ENCODE results near the gene CHST3. TPM values are rescaled to one million over a fixed set of nuclear protein-coding genes. Genes with fewer than 3 reads are reported as not detected.
A peak's percentile ranks its signal among the peaks of the same experiment; 100 is the strongest.
"Not testable (repeated sequence)": the region's sequence is repeated elsewhere in the genome, so short reads cannot be mapped to it uniquely, and the experiment has no call there.

The CHST3 gene, protein sequence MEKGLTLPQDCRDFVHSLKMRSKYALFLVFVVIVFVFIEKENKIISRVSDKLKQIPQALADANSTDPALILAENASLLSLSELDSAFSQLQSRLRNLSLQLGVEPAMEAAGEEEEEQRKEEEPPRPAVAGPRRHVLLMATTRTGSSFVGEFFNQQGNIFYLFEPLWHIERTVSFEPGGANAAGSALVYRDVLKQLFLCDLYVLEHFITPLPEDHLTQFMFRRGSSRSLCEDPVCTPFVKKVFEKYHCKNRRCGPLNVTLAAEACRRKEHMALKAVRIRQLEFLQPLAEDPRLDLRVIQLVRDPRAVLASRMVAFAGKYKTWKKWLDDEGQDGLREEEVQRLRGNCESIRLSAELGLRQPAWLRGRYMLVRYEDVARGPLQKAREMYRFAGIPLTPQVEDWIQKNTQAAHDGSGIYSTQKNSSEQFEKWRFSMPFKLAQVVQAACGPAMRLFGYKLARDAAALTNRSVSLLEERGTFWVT
- total RNA-seq, result under 1 TPM; 0.02 TPM

DNA sequence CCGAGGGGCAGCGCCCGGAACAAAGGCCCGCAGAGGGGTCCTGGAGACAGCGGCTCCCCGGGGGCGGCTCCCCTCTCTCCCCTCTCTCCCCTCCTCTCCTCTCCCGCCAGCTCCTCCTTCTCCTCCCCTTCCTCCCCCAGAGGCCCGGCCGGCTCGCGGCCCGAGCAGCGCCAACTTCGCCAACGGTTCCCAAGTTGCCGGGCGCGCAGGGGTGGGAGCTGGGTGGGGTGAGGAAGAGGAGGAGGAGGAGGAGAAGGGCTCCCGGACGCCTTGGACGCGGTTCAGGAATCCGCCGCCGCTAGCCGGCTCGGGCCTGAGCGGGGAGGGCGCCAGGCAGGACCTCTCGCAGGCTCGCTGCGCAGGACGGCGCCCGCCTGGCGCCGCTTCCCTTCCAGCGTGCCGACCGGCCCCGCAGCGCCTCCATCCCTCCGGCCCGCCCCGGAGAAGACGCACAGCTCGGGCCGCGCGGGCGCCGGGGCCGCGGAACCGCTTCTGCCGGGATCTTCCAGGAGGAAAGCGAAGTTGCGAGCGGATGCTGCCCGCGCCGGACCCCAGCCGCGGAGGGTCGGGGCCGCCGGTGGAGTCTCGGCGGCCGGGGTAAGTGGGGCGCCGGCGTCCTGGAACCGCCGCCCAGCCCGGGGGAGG lies at the start of gene CHST3:
Gene CHST3 (plus strand): TSS at position 298 of the 645 bp plus-strand sequence. CDS start 41,448 bp downstream, outside the sequence.
- DNase-seq, result no peak
- ChIA-PET CTCF (interaction anchor here (0.5 kb wide), 1 partner anchor 1884 kb away, joined by 3 read pairs; no protein-coding TSS in a partner anchor), POLR2A (interaction anchor here (0.8 kb wide), 1 partner anchor 43 kb away, joined by 3 read pairs; no protein-coding TSS in a partner anchor)
- Mint-ChIP-seq H3K9me3 (no peaks in the 10 kb centered on the region), H3K27me3 (peaks cover 57% of the 10 kb centered on the region), H3K27ac (no peak within 1 kb of the TSS), H3K36me3 (ENCODE audit: low read depth) (no peaks in the 10 kb centered on the region), H3K4me3 (peak within 1 kb of the TSS; percentile 58), H3K4me1 (peaks cover 7% of the 10 kb centered on the region)

DNA sequence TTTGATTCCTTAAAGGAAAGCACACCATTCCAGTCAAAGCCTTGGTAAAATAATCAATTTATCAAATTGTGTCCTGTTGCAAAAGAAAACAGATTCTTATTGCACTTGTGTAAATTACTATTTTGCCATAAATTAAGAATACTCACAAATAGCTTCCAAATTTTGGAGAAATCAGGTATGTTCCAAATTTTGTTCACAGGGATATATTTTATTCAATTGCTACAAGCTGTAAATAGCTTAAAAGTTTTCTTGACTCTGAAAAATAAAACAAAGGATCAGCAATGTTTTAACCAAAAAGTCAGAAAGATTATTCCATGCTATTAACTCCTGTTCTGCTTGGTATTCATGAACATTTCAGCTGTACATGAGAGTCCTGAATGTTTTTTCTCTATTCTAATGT lies 47.4 kb upstream of the CHST3 start:
- Mint-ChIP-seq H3K9me3 (peaks cover 12% of the 10 kb centered on the region), H3K4me3 (no peak overlapping the region), H3K27ac (no peak overlapping the region), H3K36me3 (ENCODE audit: low read depth) (no peaks in the 10 kb centered on the region), H3K27me3 (peaks cover 6% of the 10 kb centered on the region), H3K4me1 (peaks cover 2% of the 10 kb centered on the region)
- no peak for DNase-seq
- CTCF ChIA-PET, result no interaction called here
- POLR2A ChIA-PET, result no interaction called here

DNA sequence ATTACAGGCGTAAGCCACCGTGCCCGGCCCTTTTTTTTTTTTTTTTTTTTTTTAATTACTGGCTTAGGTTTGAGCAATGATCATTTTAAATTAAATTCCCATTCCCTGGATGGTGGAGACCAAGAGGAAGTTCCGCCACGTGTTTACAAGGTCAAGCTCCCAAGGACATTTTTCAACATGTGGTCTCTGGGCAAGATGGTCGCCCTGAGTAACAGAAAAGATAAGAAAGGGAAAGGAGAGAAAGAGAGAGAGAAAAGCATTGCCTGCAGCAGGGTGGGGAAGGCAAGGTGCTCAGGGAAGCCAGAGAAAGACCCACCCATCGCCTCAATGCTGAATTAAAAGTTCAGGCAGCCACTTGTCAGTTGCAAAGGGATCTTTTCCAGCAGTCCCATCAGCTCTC lies 45.2 kb upstream of the CHST3 start:
- no peak for DNase-seq
- peaks cover 10% of the 10 kb centered on the region for H3K9me3 Mint-ChIP-seq
- H3K27me3 Mint-ChIP-seq, result peaks cover 6% of the 10 kb centered on the region
- H3K36me3 Mint-ChIP-seq (ENCODE audit: low read depth), result no peaks in the 10 kb centered on the region
- ChIA-PET POLR2A (no interaction called here), CTCF (interaction anchor here (0.6 kb wide), 1 partner anchor 58 kb away, joined by 3 read pairs; no protein-coding TSS in a partner anchor)
- H3K27ac Mint-ChIP-seq, result no peak overlapping the region
- H3K4me3 Mint-ChIP-seq, result no peak overlapping the region
- H3K4me1 Mint-ChIP-seq, result peaks cover 2% of the 10 kb centered on the region

DNA sequence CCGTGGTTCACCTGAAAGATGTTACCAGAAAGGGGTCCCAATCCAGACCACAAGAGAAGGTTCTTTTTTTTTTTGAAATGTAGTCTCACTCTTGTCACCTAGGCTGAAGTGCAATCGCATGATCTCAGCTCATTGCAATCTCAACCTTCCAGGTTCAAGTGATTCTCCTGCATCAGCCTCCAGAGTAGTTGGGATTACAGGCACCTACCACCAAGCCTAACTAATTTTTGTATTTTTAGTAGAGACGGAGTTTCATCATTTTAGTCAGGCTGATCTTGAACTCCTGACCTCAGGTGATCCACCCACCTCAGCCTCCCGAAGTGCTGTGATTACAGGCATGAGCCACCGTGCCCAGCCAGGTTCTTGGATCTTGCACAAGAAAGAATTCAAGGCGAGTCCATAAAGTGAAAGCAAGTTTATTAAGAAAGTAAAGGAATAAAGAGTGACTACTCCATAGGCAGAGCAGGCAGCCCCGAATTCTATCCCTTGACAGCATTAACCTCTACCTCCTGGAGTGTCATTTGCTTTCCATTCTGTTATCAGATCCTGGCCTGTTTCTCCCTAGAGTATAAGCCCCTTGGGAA lies 44.1 kb upstream of the CHST3 start:
- POLR2A ChIA-PET; H3K36me3 Mint-ChIP-seq (ENCODE audit: low read depth); H3K4me3 Mint-ChIP-seq; DNase-seq; H3K4me1 Mint-ChIP-seq; H3K27ac Mint-ChIP-seq; H3K9me3 Mint-ChIP-seq; H3K27me3 Mint-ChIP-seq: not testable (repeated sequence)
- CTCF ChIA-PET, result interaction anchor here (0.6 kb wide), 1 partner anchor 215 kb away, joined by 6 read pairs; no protein-coding TSS in a partner anchor

DNA sequence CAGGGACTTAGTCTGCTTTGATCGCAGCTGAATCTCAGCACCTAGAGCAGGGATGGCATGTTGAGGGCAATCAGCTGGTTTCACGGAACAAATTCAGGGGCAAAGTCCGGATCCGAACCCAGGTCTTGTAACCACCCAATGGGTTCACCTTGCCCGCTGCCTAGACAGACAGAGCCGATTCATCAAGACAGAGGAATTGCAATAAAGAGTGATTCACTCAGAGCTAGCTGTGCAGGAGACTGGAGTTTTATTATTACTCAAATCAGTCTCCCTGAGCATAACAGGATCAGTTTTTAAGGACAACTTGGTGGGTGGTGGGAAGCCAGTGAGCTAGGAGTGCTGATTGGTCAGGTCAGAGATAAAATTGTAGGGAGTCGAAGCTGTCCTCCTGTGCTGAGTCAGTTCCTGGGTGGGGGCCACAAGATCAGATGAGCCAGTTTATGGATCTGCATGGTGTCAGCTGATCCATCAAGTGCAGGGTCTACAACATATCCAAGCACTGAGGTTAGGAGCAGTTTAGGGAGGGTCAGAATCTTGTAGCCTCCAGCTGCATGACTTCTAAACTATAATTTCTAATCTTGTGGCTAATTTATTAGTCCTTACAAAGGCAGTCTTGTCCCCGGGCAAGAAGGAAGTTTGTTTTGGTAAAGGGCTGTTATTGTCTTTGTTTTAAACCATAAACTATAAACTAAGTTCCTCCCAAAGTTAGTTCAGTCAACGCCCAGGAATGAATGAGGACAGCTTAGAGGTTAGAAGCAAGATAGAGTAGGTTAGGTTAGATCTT lies 43.5 kb upstream of the CHST3 start:
- H3K9me3 Mint-ChIP-seq, result peaks cover 10% of the 10 kb centered on the region

DNA sequence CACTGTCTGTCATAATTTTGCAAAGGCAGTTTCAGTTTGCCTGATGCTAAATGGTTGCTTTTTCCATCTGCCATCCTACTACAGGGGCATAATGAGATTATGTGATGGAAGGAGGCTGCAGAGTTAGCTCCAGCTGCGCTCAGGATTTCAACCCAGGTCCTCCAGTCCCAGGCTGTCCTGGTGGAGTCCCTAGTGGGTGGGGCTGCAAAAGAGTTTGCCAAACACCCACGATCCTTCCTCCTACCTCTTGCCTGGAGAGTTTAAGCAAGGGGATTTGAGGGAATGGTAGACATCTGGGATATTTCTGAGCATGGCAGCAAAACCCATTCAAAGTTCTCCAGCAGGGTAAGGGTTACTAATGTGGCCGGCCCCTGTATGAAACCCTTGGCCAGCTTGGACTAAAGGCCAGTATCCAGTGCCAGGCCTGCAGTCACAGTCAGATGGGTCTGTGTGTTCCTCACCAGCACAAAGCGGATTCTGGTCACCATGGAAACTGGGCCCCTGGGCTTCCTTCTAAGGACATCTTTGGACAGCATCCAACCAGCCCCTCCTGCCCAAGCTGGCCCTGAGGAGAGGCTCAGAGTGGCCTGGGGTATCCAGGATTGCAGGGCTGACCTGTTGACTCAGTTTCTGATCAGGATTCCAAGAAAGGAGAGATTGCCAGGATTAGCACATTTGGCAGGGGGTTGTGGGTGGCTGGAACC lies 42.7 kb upstream of the CHST3 start:
- Mint-ChIP-seq H3K36me3 (ENCODE audit: low read depth) (no peaks in the 10 kb centered on the region), H3K4me3 (no peak overlapping the region), H3K4me1 (peaks cover 2% of the 10 kb centered on the region), H3K27me3 (peaks cover 6% of the 10 kb centered on the region), H3K27ac (no peak overlapping the region), H3K9me3 (peaks cover 6% of the 10 kb centered on the region)
- ChIA-PET POLR2A (interaction anchor here (0.6 kb wide), 1 partner anchor 43 kb away, joined by 3 read pairs; no protein-coding TSS in a partner anchor), CTCF (no interaction called here)
- DNase-seq, result no peak

More for the DNA sequence above, 43.5 kb upstream of the CHST3 start:
- DNase-seq, result no peak
- Mint-ChIP-seq H3K27ac (no peak overlapping the region), H3K4me1 (peaks cover 2% of the 10 kb centered on the region), H3K36me3 (ENCODE audit: low read depth) (no peaks in the 10 kb centered on the region), H3K4me3 (no peak overlapping the region), H3K27me3 (peaks cover 6% of the 10 kb centered on the region)
- CTCF ChIA-PET, result no interaction called here
- POLR2A ChIA-PET, result interaction anchor here (0.6 kb wide), 1 partner anchor 44 kb away, joined by 3 read pairs; no protein-coding TSS in a partner anchor

DNA sequence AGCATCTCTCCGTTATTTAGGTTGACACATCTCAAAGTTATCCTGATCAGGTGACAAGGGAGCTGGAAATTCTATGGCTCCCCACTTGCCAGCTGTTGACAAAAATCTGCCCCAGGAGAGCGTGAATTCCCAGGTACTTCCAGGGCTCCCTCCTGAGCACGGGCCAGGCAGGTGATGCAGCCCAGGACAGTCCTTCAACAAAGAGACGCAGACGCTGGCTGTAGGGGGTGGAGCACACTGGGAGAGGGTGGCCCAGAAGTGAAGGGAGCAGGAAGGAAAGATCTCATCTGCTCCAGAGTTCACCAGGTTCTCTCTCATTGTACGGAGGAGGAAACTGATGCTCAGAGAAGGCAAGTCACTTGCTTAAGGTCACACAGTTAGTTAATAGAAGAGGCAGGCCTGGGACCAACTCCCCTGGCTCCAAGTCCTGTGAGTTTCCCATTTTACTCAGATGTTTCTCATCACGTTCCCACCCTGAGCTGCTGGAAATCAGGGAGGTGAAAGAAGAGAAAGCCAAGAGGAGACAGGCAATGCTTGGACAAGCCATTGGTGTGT lies 41.0 kb upstream of the CHST3 start:
- H3K4me1 Mint-ChIP-seq, result peaks cover 2% of the 10 kb centered on the region
- peaks cover 8% of the 10 kb centered on the region for H3K27me3 Mint-ChIP-seq
- H3K4me3 Mint-ChIP-seq, result no peak overlapping the region
- H3K36me3 Mint-ChIP-seq (ENCODE audit: low read depth), result no peaks in the 10 kb centered on the region
- CTCF ChIA-PET, result no interaction called here
- POLR2A ChIA-PET, result no interaction called here
- no peak overlapping the region for H3K27ac Mint-ChIP-seq
- no peak for DNase-seq
- H3K9me3 Mint-ChIP-seq, result no peaks in the 10 kb centered on the region

GRCh38 chr10:71924771-71925170 lies 39.4 kb upstream of the CHST3 start:
- no peak overlapping the region for H3K4me3 Mint-ChIP-seq
- peaks cover 2% of the 10 kb centered on the region for H3K4me1 Mint-ChIP-seq
- no peaks in the 10 kb centered on the region for H3K9me3 Mint-ChIP-seq
- CTCF ChIA-PET, result no interaction called here
- no peak for DNase-seq
- POLR2A ChIA-PET, result no interaction called here
- no peak overlapping the region for H3K27ac Mint-ChIP-seq
- H3K36me3 Mint-ChIP-seq (ENCODE audit: low read depth), result no peaks in the 10 kb centered on the region
- H3K27me3 Mint-ChIP-seq, result peaks cover 8% of the 10 kb centered on the region

DNA sequence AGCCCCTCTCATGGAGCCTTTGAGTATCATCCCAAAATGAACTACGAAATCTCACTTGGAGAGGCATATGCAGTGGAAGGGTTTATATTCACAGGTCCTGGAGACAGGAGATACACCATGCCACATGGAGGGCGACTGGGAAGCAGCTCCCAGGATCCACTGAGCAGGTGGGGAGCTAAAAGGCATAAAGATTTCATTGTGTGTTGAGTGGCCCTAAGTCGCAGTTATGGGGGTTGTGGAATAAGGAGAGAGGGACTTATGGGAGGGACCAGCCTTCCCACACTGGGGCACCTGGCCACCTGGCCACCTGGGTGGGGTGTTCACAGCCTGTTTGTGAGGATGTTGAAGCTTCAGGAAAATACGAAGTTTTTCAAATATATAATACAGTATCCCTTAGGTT lies 37.0 kb upstream of the CHST3 start:
- CTCF ChIA-PET, result no interaction called here

DNA sequence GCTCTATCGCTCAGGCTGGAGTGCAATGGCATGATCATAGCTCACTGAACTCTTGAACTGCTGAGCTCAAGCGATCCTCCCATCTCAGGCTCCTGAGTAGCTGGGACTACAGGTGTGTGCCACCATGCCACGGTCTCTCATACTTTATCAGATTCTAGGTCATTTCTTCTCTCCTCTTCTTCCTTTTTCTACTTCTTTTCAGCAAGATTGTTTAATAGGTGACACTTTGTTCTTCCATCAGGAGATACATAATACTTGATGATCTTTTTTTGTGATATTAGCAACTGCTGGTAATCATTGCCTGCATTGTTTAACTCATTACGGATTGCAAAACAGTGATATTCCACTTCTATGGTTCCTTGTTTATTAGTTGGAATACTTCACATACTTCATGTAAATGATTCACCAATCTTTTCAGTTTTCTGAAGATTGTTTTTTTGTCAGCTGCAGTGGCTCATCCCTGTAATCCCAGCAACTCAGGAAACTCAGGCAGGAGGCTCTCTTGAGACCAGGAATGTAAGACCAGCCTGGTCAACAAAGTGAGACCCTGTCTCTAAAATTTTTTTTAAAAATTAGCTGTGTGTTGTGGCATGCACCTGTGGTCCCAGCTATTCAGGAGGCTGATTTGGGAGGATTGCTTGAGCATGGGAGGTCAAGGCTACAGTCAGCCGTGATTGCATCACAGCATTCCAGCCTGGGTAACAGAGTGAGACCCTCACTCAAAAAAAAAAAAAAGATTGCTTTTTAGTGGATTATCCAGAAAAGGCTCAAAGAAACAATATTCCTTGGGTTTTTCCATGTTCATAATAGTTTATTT lies 36.2 kb upstream of the CHST3 start:
- POLR2A ChIA-PET, result no interaction called here
- no peak overlapping the region for H3K27ac Mint-ChIP-seq
- H3K9me3 Mint-ChIP-seq, result peaks cover 7% of the 10 kb centered on the region
- CTCF ChIA-PET, result no interaction called here
- peaks cover 5% of the 10 kb centered on the region for H3K36me3 Mint-ChIP-seq (ENCODE audit: low read depth)
- DNase-seq, result no peak
- no peak overlapping the region for H3K4me3 Mint-ChIP-seq
- peaks cover 4% of the 10 kb centered on the region for H3K27me3 Mint-ChIP-seq
- peaks cover 8% of the 10 kb centered on the region for H3K4me1 Mint-ChIP-seq

More for the DNA sequence above, 37.0 kb upstream of the CHST3 start:
- Mint-ChIP-seq H3K9me3 (peaks cover 3% of the 10 kb centered on the region), H3K27ac (no peak overlapping the region), H3K27me3 (peaks cover 4% of the 10 kb centered on the region), H3K4me1 (peaks cover 3% of the 10 kb centered on the region), H3K4me3 (no peak overlapping the region), H3K36me3 (ENCODE audit: low read depth) (peaks cover 2% of the 10 kb centered on the region)
- POLR2A ChIA-PET, result no interaction called here
- DNase-seq, result no peak

GRCh38 chr10:71931295-71931694 lies 32.9 kb upstream of the CHST3 start:
- H3K4me3 Mint-ChIP-seq, result no peak overlapping the region
- H3K9me3 Mint-ChIP-seq, result peaks cover 16% of the 10 kb centered on the region
- DNase-seq, result no peak
- H3K4me1 Mint-ChIP-seq, result peaks cover 25% of the 10 kb centered on the region
- no peak overlapping the region for H3K27ac Mint-ChIP-seq
- peaks cover 4% of the 10 kb centered on the region for H3K27me3 Mint-ChIP-seq
- H3K36me3 Mint-ChIP-seq (ENCODE audit: low read depth), result peaks cover 22% of the 10 kb centered on the region
- ChIA-PET CTCF (no interaction called here), POLR2A (no interaction called here)

Data from activated CD4-positive, alpha-beta T cell treated with anti-CD3 and anti-CD28 coated beads, Interleukin-2, amount 10 ng/mL, durations not matched to agents 7 days and 5 days (primary cell).